NCI-H1092 (cell line): ENCODE data around the gene COQ7.

Experiments
- DNase-seq: peaks from one replicate; lab custom pipeline; 2025; lab: John Stamatoyannopoulos, UW

The COQ7 gene

GRCh38 chr16:19113577-19114358, 46.4 kb downstream of the COQ7 start, which contains the start of gene ITPRIPL2:
ITPRIPL2 (plus strand) TSS chr16:19113964; CDS start chr16:19114462, 498 bp downstream.
- DNase-seq: no peak

- DNase-seq: peak; percentile 21
Observed at GRCh38 chr16:19114359-19115147, 47.1 kb downstream of the COQ7 start.

GRCh38 chr16:19115148-19116021, 48.0 kb downstream of the COQ7 start:
- no peak for DNase-seq

- no peak for DNase-seq
Observed at GRCh38 chr16:19116711-19117449, 49.5 kb downstream of the COQ7 start.

- no peak for DNase-seq
Observed at GRCh38 chr16:19118938-19119431, 51.6 kb downstream of the COQ7 start.

- no peak for DNase-seq
Observed at GRCh38 chr16:19119564-19119963, 52.1 kb downstream of the COQ7 start.

- no peak for DNase-seq
Observed at GRCh38 chr16:19123535-19124178, 56.2 kb downstream of the COQ7 start.

GRCh38 chr16:19126300-19126699, 58.9 kb downstream of the COQ7 start:
- no peak for DNase-seq

- no peak for DNase-seq
Observed at GRCh38 chr16:19127205-19127604, 59.8 kb downstream of the COQ7 start.

DNA sequence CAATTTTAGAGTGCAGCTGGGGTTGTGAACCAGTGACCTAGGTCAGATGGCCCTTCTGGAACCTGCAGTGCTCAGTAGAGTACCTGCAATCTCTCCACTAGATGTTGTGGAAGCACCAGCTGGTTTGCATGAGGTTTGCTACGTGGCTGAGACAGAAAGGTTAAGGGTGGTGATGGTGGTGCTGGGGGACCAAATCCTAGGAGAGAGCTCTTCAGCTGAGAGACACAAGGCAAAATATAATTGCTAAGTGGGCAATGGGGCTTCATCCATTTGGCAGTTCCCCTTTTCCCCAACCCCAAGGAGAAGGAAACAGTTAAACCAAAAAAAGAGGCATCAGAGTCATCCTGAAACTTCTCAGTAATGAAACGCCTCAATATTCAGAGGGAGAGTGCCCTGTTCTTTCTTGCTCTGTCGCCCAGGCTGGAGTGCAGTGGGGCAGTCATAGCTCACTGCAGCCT, 60.3 kb downstream of the COQ7 start:
- no peak for DNase-seq

- DNase-seq: no peak
Observed at GRCh38 chr16:19128454-19129200, 61.2 kb downstream of the COQ7 start.
